ENCODE data around the gene PIK3C2B.
A peak's percentile ranks its signal among the peaks of the same experiment; 100 is the strongest.
"Not testable (repeated sequence)": the region's sequence is repeated elsewhere in the genome, so short reads cannot be mapped to it uniquely, and the experiment has no call there.

PIK3C2B gene

GRCh38 chr1:204507317-204508105 is 12.9 kb upstream of the PIK3C2B start:
- DNase-seq = no peak

- DNase-seq = peak; percentile 69
Measured at GRCh38 chr1:204506969-204507316, 12.3 kb upstream of the PIK3C2B start.

DNA sequence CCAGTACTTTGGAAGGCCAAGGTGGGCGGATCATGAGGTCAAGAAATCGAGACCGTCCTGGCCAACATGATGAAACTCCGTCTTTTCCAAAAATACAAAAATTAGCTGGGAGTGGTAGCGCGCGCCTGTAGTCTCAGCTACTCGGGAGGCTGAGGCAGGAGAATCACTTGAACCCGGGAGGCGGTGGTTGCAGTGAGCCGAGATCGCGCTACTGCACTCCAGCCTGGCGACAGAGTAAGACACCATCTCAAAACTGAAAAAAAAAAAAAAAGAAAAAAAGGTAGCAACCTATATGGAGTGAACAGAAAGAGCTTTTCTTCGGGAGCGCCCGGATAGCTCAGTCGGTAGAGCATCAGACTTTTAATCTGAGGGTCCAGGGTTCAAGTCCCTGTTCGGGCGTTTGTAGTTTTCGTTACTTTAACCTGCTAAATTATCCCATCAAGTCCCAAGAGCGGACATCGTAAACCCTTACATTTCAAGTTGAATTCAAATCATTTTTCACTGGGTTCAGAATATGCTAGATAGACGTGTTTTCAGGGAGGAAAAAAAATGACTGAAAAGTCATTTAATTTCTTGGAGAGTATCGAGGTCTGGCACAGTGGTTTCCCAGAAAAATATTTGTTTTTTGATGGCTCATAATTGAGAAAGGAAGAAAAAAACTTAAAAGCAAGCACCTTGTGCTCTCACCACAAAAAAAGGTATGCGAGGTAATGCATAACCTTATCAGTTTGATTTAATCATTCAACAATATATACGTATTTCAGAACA is 11.8 kb upstream of the PIK3C2B start:
- DNase-seq = peak; percentile 55

- DNase-seq = no peak
Measured at GRCh38 chr1:204505674-204506200, 11.1 kb upstream of the PIK3C2B start.

DNA sequence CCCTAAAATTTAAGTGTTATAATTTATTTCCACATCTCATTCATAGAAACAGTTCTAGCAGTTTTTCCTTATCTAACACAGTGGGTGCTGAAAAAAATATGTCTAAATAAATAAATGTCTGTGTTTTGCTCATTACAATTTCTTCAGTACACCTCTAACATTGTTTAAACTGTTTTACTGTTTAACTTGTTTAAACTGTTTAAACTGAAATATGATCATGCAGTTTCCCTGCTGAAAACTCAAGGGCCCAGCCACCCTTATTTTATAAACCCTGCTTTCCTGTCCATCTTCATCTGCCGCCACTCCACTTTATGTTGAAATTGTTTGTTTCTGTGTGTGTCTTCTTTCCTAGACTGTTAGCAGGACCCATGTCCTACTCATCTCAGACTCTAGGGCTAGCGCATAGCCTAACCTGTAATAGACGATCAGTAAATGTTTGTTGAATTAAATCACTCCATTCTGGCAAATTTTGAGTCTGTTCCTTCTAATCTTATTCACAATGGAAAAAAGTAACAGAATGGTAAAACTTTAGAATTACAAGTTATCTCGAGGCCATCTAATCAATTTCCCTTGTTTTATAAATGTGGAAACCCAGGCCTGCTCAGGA is 9.4 kb upstream of the PIK3C2B start:
- no peak for DNase-seq

GRCh38 chr1:204503122-204503912 is 8.7 kb upstream of the PIK3C2B start:
- no peak for DNase-seq

DNA sequence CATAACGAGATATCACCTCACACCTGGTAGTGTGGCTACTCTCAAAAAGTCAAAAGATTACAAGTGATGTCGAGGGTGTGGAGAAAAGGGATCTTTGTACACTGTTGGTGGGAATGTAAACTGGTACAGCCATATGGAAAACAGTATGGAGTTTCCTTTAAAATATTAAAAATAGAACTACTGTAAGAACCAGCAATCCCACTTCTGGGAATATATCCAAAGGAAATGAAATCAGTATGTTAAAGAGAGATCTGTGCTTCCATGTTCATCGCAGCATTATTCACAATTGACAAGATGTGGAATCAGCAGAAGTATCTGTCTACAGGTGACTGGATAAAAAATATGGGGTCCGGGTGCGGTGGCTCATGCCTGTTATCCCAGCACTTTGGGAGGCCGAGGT is 7.6 kb upstream of the PIK3C2B start:
- DNase-seq = no peak

DNA sequence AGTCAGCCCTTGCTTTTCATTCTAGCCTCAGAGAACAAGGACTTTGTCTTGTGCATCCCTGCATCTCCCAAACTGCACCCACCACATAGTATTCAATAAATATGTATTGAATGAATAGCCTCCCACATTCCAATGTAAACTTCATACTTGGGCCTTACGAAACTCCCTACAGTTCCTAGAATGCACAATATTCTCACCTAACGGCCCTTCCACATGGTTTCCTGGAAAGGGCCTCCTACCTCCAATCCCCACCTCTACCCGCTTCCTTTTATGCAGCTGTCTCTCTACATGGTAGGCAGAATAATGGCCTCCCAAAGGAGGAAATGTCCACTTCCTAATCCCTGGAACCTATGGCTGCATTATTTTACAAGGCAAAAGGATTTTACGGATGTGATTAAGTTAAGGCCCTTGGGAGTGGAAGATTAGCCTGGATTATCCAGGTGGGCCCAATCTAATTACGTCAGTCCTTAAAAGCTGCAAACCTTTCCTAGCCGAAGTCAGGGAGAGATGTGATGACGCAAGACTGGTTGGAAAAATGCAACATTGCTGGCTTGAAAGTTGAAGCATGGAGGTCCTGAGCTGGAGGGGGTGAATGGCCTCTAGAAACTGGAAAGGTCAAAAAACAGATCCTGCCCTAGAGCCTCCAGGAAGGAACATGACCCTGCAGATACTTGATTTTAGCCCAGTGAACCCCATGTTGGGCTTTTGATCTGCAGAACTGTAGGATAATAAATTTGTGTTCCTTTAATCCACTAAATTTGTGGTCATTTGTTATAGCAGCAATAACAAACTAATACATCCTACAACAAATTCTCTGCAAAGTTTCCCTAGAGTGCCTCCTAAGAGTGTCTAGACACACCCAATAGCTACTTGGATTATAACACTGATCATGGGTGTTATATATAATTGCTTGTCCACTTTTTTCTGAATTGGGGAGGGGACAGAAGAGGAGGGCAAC is 5.2 kb upstream of the PIK3C2B start:
- DNase-seq = no peak

GRCh38 chr1:204498981-204499380 is 4.4 kb upstream of the PIK3C2B start:
- DNase-seq = no peak

DNA sequence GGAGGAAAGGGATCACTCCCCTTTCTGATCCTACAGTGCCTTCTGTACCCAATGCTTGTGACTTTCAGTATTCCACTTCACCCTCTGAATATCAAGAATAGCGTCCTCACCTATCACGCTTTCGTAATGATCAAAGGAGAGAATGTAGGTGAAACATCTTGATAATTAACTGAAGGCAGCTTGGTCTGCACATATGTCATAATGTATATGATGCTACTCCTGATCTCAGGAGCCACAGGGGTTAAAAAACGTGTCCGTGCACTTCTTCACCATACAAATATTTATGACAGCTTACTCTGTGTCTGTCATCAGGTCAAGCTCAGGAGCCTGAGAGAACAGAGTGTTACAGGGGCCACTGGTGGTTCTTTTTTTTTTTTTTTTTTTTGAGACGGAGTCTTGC is 1.2 kb upstream of the PIK3C2B start:
- no peak for DNase-seq

DNA sequence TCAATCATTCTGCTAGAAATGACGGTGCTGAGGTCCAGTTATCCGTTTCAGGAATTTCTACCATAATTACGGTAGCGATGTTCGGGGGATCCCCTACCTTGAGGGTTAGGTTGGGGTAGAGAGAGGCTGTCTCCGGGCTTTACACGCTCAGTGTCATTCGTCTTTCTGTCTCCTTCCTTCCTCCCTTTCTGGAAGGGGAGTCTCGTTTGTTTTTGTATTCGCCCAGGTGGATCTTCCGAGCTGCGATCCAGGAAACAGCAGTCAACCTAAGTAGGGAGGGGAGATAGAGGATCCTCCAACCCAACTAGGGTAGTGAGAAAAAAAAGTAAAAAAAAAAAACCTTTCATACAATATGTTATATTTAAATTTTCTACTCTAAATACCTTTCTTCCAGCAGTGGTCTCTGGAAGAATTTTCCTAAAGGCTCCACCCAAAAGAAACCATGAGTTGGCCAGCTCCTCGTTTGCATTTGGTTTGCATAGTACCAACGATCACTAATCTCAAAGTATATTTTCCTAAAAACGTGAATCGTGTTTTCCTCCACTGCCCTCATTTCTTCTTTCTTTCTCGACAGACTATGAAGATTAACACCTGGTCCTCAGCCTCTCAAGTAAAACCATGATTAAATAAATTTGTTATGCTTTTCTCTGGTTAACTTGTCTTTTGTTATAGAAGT is 611 bp upstream of the PIK3C2B start:
- DNase-seq = peak; percentile 24

DNA sequence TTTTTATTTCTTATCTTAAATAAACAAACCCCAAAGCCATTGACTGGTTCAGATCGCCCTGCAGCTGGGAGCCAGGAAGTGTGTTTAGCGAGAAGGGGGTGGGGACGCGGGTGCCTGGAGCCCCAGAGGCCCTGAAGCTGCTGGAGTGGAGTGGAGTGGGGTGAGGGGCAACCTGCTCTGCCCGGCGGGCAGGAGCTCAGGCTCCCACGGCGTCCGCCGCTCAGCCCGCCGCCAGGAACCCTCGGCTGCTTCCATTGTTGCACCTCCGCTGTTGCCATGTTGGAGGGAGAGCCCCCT is 673 bp downstream of the PIK3C2B start:
- DNase-seq = peak; percentile 48

GRCh38 chr1:204493145-204493983 is 1.2 kb downstream of the PIK3C2B start:
- peak; percentile 13 for DNase-seq

DNA sequence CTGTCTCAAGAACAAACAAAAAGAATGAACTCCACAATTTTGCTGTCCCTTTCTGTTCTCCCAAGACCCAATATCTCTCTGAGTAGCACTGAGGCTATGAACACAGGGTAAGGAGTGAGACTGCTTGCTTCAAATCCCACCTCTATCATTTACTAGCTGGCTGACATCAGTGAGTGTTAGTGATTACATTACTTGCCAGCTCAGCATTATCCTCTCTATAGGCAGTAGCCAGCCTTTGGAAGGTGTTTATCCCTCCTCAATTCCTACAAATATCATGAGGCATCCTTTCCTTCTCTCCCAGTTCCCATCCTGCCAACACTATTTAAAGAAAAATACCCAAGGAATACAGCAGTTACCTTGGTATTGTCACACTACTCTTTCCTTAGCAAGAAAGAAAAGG is 3.0 kb downstream of the PIK3C2B start:
- DNase-seq = no peak

DNA sequence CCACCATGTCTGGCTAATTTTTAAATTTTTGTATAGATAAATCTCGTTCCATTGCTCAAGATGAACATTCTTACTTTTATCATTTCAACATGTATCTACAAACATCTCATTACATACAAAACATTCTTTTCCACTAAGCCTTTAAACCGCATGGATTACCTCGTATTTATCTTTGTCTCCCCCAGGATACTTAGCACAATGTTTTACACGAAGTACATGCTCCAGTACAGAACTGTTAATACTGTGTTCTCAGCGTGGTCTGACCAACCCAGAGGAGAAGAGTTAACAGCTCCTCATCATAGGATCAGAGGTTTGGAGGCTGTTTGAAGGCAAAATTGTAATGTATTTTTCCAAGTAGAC is 7.4 kb downstream of the PIK3C2B start:
- DNase-seq = no peak

DNA sequence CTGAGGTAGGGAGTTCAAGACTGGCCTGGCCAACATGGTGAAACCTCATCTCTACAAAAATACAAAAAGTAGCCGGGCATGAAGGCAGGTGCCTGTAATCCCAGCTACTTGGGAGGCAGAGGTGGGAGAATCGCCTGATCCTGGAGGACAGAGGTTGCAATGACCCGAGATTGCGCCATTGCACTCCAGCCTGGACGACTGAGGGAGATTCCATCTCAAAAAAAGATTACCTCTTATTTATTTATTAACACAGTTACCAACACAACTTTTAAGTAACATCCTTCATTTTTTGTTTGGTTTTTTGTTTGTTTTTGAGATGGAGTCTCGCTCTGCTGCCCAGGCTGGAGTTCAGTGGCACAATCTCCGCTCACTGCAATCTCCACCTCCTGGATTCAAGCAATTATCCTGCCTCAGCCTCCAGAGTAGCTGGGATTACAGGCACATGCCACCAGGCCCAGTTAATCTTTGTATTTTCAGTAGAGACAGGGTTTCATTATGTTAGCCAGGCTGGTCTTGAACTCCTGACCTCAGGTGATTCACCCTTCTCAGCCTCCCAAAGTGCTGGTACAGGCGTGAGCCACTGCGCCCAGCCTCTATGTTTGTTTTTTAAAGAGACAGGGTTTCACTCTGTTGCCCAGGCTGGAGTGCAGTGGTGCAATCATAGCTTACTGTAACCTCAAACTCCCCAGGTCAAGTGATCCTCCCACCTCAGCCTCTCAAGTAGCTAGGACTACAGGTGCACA is 7.9 kb downstream of the PIK3C2B start:
- DNase-seq = not testable (repeated sequence)

GRCh38 chr1:204483791-204484190 is 10.8 kb downstream of the PIK3C2B start:
- DNase-seq = no peak

GRCh38 chr1:204480515-204480914 is 14.1 kb downstream of the PIK3C2B start:
- no peak for DNase-seq

- no peak for DNase-seq
Measured at GRCh38 chr1:204479387-204480136, 15.0 kb downstream of the PIK3C2B start.

Measured in T-helper 9 cell (primary cell).